ENCODE results near the gene UBE2I. TPM values are rescaled to one million over a fixed set of nuclear protein-coding genes. Genes with fewer than 3 reads are reported as not detected.

UBE2I gene
- total and polyA plus RNA-seq, 2 donors from 2014 or later, result 62.2 to 97.1 TPM

DNA sequence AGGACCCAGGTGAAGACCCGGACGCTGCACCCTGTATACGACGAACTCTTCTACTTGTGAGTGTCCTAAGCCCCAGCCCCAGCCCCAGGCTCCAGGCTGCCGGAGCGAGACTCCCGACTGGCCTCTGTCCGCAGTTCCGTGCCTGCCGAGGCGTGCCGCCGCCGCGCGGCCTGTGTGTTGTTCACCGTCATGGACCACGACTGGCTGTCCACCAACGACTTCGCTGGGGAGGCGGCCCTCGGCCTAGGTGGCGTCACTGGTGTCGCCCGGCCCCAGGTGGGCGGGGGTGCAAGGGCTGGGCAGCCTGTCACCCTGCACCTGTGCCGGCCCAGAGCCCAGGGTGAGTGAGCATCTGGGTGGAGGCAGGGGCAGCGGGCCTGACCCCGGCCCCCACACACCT is 38.5 kb downstream of the UBE2I start:
- Histone ChIP-seq H3K4me1 (ENCODE audit: control insufficient read depth in 2 of 3, insufficient read depth in 2 of 3, low read depth in 1 of 3, low read length in 3 of 3) (peaks cover 0 to 21% (median 2%) of the 10 kb centered on the region in 3 donors), H3K27me3 (ENCODE audit: control insufficient read depth, insufficient read depth, low read length) (no peaks in the 10 kb centered on the region), H3K9me3 (ENCODE audit: control insufficient read depth in 2 of 3, insufficient read depth in 1 of 3, low read length in 3 of 3) (no peaks in the 10 kb centered on the region), H3K9ac (ENCODE audit: low read length in 3 of 3) (no peak overlapping the region), H3K27ac (ENCODE audit: low read depth in 2 of 2, low read length in 2 of 2) (no peak overlapping the region), H3K4me3 (ENCODE audit: low read length in 3 of 3) (no peak overlapping the region), H3K36me3 (ENCODE audit: control insufficient read depth in 2 of 3, insufficient read depth in 3 of 3, low read length in 3 of 3) (peaks cover 0 to 8% (median 2%) of the 10 kb centered on the region in 3 donors)
- intact Hi-C loops (cut with DNase I), result no loop called here
- DNase-seq (no peak), FAIRE-seq (no peak)
- TF ChIP-seq, protein P1, sequence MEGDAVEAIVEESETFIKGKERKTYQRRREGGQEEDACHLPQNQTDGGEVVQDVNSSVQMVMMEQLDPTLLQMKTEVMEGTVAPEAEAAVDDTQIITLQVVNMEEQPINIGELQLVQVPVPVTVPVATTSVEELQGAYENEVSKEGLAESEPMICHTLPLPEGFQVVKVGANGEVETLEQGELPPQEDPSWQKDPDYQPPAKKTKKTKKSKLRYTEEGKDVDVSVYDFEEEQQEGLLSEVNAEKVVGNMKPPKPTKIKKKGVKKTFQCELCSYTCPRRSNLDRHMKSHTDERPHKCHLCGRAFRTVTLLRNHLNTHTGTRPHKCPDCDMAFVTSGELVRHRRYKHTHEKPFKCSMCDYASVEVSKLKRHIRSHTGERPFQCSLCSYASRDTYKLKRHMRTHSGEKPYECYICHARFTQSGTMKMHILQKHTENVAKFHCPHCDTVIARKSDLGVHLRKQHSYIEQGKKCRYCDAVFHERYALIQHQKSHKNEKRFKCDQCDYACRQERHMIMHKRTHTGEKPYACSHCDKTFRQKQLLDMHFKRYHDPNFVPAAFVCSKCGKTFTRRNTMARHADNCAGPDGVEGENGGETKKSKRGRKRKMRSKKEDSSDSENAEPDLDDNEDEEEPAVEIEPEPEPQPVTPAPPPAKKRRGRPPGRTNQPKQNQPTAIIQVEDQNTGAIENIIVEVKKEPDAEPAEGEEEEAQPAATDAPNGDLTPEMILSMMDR (IDR thresholded peaks at IDR 0.05; ENCODE audit: borderline replicate concordance, extremely low read depth, insufficient read depth), result no peak

DNA sequence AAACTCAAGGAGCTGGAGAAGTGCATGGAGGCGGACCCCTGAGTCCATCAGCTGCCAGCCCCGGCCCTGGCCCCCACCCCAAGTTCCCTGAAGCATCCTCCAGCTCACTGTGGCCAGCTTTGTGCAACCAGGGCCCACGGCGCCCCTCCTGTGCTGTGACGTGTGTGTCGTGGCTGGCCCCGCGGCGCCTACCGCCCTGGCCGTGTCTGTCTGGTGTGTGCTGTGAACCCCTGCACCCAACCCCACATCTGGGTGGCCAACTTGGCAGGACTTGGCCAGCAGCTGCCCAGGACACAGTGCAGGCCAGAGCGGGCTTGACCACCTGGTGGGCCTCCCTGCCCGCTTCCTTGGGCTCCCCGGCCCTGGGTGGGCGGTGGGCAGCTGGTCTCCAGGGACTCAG is 39.0 kb downstream of the UBE2I start:
- Histone ChIP-seq H3K4me3 (ENCODE audit: low read length in 3 of 3) (no peak overlapping the region), H3K4me1 (ENCODE audit: control insufficient read depth in 2 of 3, insufficient read depth in 2 of 3, low read depth in 1 of 3, low read length in 3 of 3) (peaks cover 0 to 19% (median 2%) of the 10 kb centered on the region in 3 donors), H3K9ac (ENCODE audit: low read length in 3 of 3) (no peak overlapping the region), H3K9me3 (ENCODE audit: control insufficient read depth in 2 of 3, insufficient read depth in 1 of 3, low read length in 3 of 3) (no peaks in the 10 kb centered on the region), H3K36me3 (ENCODE audit: control insufficient read depth in 2 of 3, insufficient read depth in 3 of 3, low read length in 3 of 3) (peaks cover 0 to 8% (median 2%) of the 10 kb centered on the region in 3 donors), H3K27ac (ENCODE audit: low read depth in 2 of 2, low read length in 2 of 2) (no peak overlapping the region), H3K27me3 (ENCODE audit: control insufficient read depth, insufficient read depth, low read length) (no peaks in the 10 kb centered on the region)
- TF ChIP-seq, protein P1 (IDR thresholded peaks at IDR 0.05; ENCODE audit: borderline replicate concordance, extremely low read depth, insufficient read depth), result no peak
- DNase-seq (no peak), FAIRE-seq (no peak)
- intact Hi-C loops (cut with DNase I), result no loop called here

DNA sequence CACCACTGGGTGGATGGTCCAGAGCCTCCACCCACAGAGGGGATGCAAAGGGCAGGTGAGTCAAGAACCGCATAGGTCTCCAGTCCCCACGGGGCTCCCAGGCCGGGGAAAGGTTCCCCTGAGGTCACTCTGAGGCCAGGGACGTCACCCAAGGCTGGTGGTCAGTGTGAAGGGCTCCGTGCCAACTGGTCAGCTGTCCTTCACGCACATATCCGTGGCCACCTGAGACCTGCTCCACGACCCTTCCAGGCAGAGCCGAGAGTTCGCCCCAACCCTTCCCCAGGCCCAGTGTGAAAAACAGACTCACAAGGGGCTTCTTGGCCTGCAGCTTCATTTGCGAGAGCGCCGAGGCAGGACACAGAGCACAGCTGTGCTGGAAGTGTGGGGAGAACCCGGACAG is 39.5 kb downstream of the UBE2I start:
- TF ChIP-seq, protein P1 (IDR thresholded peaks at IDR 0.05; ENCODE audit: borderline replicate concordance, extremely low read depth, insufficient read depth), result no peak
- peaks cover 0 to 8% (median 2%) of the 10 kb centered on the region in 3 donors for H3K36me3 ChIP-seq (ENCODE audit: control insufficient read depth in 2 of 3, insufficient read depth in 3 of 3, low read length in 3 of 3)
- H3K27ac ChIP-seq (ENCODE audit: low read depth in 2 of 2, low read length in 2 of 2), result no peak overlapping the region
- intact Hi-C loops (cut with DNase I), result no loop called here
- no peak overlapping the region for H3K9ac ChIP-seq (ENCODE audit: low read length in 3 of 3)
- DNase-seq, result no peak
- H3K9me3 ChIP-seq (ENCODE audit: control insufficient read depth in 2 of 3, insufficient read depth in 1 of 3, low read length in 3 of 3), result no peaks in the 10 kb centered on the region
- no peak overlapping the region for H3K4me3 ChIP-seq (ENCODE audit: low read length in 3 of 3)
- FAIRE-seq, result no peak
- no peaks in the 10 kb centered on the region for H3K27me3 ChIP-seq (ENCODE audit: control insufficient read depth, insufficient read depth, low read length)
- H3K4me1 ChIP-seq (ENCODE audit: control insufficient read depth in 2 of 3, insufficient read depth in 2 of 3, low read depth in 1 of 3, low read length in 3 of 3), result peaks cover 0 to 17% (median 2%) of the 10 kb centered on the region in 3 donors

DNA sequence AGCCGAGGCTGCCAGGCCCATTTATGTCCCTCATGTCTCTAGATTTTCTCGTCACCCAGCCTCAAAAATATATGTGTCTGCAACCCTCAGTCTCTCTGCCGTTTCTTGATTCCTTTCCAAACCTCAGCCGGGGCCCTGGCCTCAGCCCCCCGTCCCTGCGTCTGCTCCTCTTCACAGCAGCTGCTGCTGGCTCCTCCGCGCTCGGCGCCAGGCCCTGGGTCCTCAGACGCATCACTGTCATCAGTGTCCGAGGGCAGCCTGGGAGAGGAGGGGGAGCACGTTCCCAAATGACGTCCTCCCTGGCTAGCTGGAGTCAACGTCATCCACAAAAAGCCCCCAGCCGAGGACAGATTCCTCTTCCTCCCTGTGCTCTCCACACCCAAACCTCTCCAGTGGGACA is 39.9 kb downstream of the UBE2I start:
- DNase-seq (no peak), FAIRE-seq (no peak)
- TF ChIP-seq, protein P1 (IDR thresholded peaks at IDR 0.05; ENCODE audit: borderline replicate concordance, extremely low read depth, insufficient read depth), result no peak
- Histone ChIP-seq H3K9me3 (ENCODE audit: control insufficient read depth in 2 of 3, insufficient read depth in 1 of 3, low read length in 3 of 3) (no peaks in the 10 kb centered on the region), H3K9ac (ENCODE audit: low read length in 3 of 3) (no peak overlapping the region), H3K36me3 (ENCODE audit: control insufficient read depth in 2 of 3, insufficient read depth in 3 of 3, low read length in 3 of 3) (peaks cover 0 to 8% (median 2%) of the 10 kb centered on the region in 3 donors), H3K27me3 (ENCODE audit: control insufficient read depth, insufficient read depth, low read length) (no peaks in the 10 kb centered on the region), H3K27ac (ENCODE audit: low read depth in 2 of 2, low read length in 2 of 2) (no peak overlapping the region), H3K4me3 (ENCODE audit: low read length in 3 of 3) (no peak overlapping the region), H3K4me1 (ENCODE audit: control insufficient read depth in 2 of 3, insufficient read depth in 2 of 3, low read depth in 1 of 3, low read length in 3 of 3) (peaks cover 0 to 17% (median 2%) of the 10 kb centered on the region in 3 donors)
- intact Hi-C loops (cut with DNase I), result no loop called here
